ENCODE results near the gene OTULINL. TPM values are rescaled to one million over a fixed set of nuclear protein-coding genes. Genes with fewer than 3 reads are reported as not detected.

Gene OTULINL
- total RNA-seq, 6 experiments from 2014 or later: 9.3 to 25.7 (median 21.7) TPM

- Mint-ChIP-seq H3K27ac (no peak overlapping the region), H3K4me1 (ENCODE audit: low read depth) (peaks cover 7% of the 10 kb centered on the region; the same call in 1 of the 2 replicates), H3K9me3 (no peaks in the 10 kb centered on the region), H3K4me3 (no peak overlapping the region), H3K36me3 (ENCODE audit: low read depth) (peaks cover 8% of the 10 kb centered on the region; the same call in 1 of the 2 replicates), H3K27me3 (ENCODE audit: insufficient read depth) (peaks cover 48% of the 10 kb centered on the region)
- DNase-seq: no peak
- TF ChIP-seq CTCF (IDR thresholded peaks at IDR 0.05): no peak
These were observed 9.7 kb upstream of the OTULINL start for GRCh38 chr5:14571901-14572300.

GRCh38 chr5:14572385-14572784 is 9.2 kb upstream of the OTULINL start:
- Mint-ChIP-seq H3K4me1 (ENCODE audit: low read depth) (peaks cover 7% of the 10 kb centered on the region; the same call in 1 of the 2 replicates), H3K36me3 (ENCODE audit: low read depth) (peaks cover 4% of the 10 kb centered on the region; the same call in 1 of the 2 replicates), H3K27ac (no peak overlapping the region), H3K9me3 (no peaks in the 10 kb centered on the region), H3K27me3 (ENCODE audit: insufficient read depth) (peaks cover 43% of the 10 kb centered on the region), H3K4me3 (no peak overlapping the region)
- no peak for TF ChIP-seq CTCF (IDR thresholded peaks at IDR 0.05)
- no peak for DNase-seq

- no peak overlapping the region for H3K27ac Mint-ChIP-seq
- H3K4me1 Mint-ChIP-seq (ENCODE audit: low read depth): peaks cover 7% of the 10 kb centered on the region; the same call in 1 of the 2 replicates
- DNase-seq: no peak
- peaks cover 3% of the 10 kb centered on the region for H3K9me3 Mint-ChIP-seq
- TF ChIP-seq CTCF (IDR thresholded peaks at IDR 0.05): no peak
- peaks cover 43% of the 10 kb centered on the region for H3K27me3 Mint-ChIP-seq (ENCODE audit: insufficient read depth)
- no peak overlapping the region for H3K4me3 Mint-ChIP-seq
- 0 out of 2 replicates have a peak, but pooled peaks cover 6% of the 10 kb centered on the region for H3K36me3 Mint-ChIP-seq (ENCODE audit: low read depth)
These were observed 8.8 kb upstream of the OTULINL start for GRCh38 chr5:14572836-14573235.

GRCh38 chr5:14574096-14574495 is 7.5 kb upstream of the OTULINL start:
- Mint-ChIP-seq H3K9me3 (peaks cover 7% of the 10 kb centered on the region), H3K4me3 (no peak overlapping the region), H3K27ac (no peak overlapping the region), H3K27me3 (ENCODE audit: insufficient read depth) (peaks cover 50% of the 10 kb centered on the region), H3K4me1 (ENCODE audit: low read depth) (peaks cover 9% of the 10 kb centered on the region), H3K36me3 (ENCODE audit: low read depth) (0 out of 2 replicates have a peak, but pooled peaks cover 13% of the 10 kb centered on the region)
- no peak for DNase-seq
- TF ChIP-seq CTCF (IDR thresholded peaks at IDR 0.05): no peak

GRCh38 chr5:14574891-14575508 is 6.6 kb upstream of the OTULINL start:
- Mint-ChIP-seq H3K4me3 (no peak overlapping the region), H3K36me3 (ENCODE audit: low read depth) (0 out of 2 replicates have a peak, but pooled peaks cover 13% of the 10 kb centered on the region), H3K4me1 (ENCODE audit: low read depth) (peaks cover 16% of the 10 kb centered on the region), H3K27ac (no peak overlapping the region), H3K9me3 (peaks cover 7% of the 10 kb centered on the region), H3K27me3 (ENCODE audit: insufficient read depth) (peaks cover 46% of the 10 kb centered on the region)
- TF ChIP-seq CTCF (IDR thresholded peaks at IDR 0.05): no peak
- no peak for DNase-seq

Measured in HFFc6 (cell line).